Right atrium auricular region (tissue), 2 donors: ENCODE data around the gene STYXL2. TPM values are rescaled to one million over a fixed set of nuclear protein-coding genes. Genes with fewer than 3 reads are reported as not detected.

Experiments
- DNase-seq: peaks from one replicate; pipeline ENCODE4 v3.0.0-alpha.2; 2019; ENCODE audit warnings: low spot score
- H3K27ac ChIP-seq, 2 donors: fragments of 200-600 bp; sonication (generic); 1 replicate in 1 of 2; 2 replicates in 1 of 2; pipeline ENCODE4 v1.5.1; 2016 to 2019
- H3K27me3 ChIP-seq, 2 donors: fragments of 200-600 bp; sonication (generic); one replicate each; pipeline versions ENCODE4 v1.5.1 to v1.6.0; 2017 to 2019
- H3K36me3 ChIP-seq: fragments of 200-600 bp; sonication (generic); one replicate; pipeline ENCODE4 v1.5.1; 2016
- H3K4me1 ChIP-seq, 2 donors: fragments of 200-600 bp; sonication (generic); one replicate each; pipeline versions ENCODE4 v1.5.1 to v1.6.0; 2017 to 2019
- H3K4me3 ChIP-seq, 2 donors: fragments of 200-600 bp; sonication (generic); 1 replicate in 1 of 2; 2 replicates in 1 of 2; pipeline ENCODE4 v1.5.1; 2017 to 2019; ENCODE audit warnings: mild to moderate bottlenecking in 1 of 2, moderate library complexity in 1 of 2
- H3K9me3 ChIP-seq, 2 donors: fragments of 200-600 bp; sonication (generic); one replicate each; pipeline ENCODE4 v1.5.1; 2019
- total RNA-seq, 2 donors: library from RNA; depleted of rRNA; stranded (reverse); fragments of >200 nt; gene quantifications; one replicate each; pipeline ENCODE4 v1.1.0, GENCODE V29; 2016
- TF ChIP-seq, protein P1 (sequence below), 2 donors: fragments of 200-600 bp; sonication (generic); IDR thresholded peaks; one replicate each; pipeline ENCODE4 v1.5.1; 2019; ENCODE audit warnings: antibody characterized with exemption in 2 of 2

Gene STYXL2
- total RNA-seq, 2 donors from 2014 or later = 60.2 to 148 TPM

DNA sequence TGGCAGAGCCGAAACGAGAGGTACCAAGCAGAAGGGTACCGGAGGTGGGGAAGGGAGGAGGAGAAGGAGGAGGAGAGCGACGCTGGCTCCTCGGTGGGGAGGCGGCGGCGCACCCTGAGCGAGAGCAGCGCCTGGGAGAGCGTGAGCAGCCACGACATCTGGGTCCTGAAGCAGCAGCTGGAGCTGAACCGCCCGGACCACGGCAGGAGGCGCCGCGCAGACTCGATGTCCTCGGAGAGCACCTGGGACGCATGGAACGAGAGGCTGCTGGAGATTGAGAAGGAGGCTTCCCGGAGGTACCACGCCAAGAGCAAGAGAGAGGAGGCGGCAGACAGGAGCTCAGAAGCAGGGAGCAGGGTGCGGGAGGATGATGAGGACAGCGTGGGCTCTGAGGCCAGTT is 32.4 kb downstream of the STYXL2 start:
- TF ChIP-seq, protein P1, sequence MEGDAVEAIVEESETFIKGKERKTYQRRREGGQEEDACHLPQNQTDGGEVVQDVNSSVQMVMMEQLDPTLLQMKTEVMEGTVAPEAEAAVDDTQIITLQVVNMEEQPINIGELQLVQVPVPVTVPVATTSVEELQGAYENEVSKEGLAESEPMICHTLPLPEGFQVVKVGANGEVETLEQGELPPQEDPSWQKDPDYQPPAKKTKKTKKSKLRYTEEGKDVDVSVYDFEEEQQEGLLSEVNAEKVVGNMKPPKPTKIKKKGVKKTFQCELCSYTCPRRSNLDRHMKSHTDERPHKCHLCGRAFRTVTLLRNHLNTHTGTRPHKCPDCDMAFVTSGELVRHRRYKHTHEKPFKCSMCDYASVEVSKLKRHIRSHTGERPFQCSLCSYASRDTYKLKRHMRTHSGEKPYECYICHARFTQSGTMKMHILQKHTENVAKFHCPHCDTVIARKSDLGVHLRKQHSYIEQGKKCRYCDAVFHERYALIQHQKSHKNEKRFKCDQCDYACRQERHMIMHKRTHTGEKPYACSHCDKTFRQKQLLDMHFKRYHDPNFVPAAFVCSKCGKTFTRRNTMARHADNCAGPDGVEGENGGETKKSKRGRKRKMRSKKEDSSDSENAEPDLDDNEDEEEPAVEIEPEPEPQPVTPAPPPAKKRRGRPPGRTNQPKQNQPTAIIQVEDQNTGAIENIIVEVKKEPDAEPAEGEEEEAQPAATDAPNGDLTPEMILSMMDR (IDR thresholded peaks at IDR 0.05) = no peak
- H3K27me3 ChIP-seq = no peaks in the 10 kb centered on the region
- H3K4me1 ChIP-seq = peaks cover 0 to 4% of the 10 kb centered on the region in 2 donors
- DNase-seq = no peak
- H3K27ac ChIP-seq = no peak overlapping the region
- no peak overlapping the region for H3K4me3 ChIP-seq
- no peaks in the 10 kb centered on the region for H3K9me3 ChIP-seq
- peaks cover 75% of the 10 kb centered on the region for H3K36me3 ChIP-seq

DNA sequence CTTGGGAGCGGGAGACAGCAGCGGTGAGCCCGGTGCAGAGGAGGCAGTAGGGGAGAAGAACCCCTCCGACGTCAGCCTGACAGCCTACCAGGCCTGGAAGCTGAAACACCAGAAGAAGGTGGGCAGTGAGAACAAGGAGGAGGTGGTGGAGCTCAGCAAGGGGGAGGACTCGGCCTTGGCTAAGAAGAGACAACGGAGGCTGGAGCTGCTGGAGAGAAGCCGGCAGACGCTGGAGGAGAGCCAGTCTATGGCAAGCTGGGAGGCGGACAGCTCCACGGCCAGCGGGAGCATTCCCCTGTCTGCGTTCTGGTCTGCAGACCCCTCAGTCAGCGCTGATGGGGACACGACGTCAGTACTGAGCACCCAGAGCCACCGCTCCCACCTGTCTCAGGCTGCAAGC is 32.9 kb downstream of the STYXL2 start:
- Histone ChIP-seq H3K36me3 (peaks cover 70% of the 10 kb centered on the region), H3K4me1 (no peaks in the 10 kb centered on the region), H3K4me3 (no peak overlapping the region), H3K27me3 (no peaks in the 10 kb centered on the region), H3K27ac (no peak overlapping the region), H3K9me3 (no peaks in the 10 kb centered on the region)
- TF ChIP-seq, protein P1 (IDR thresholded peaks at IDR 0.05) = no peak
- DNase-seq = no peak

- H3K4me3 ChIP-seq = no peak overlapping the region
- no peaks in the 10 kb centered on the region for H3K4me1 ChIP-seq
- no peak overlapping the region for H3K27ac ChIP-seq
- TF ChIP-seq, protein P1 (IDR thresholded peaks at IDR 0.05) = no peak
- H3K27me3 ChIP-seq = no peaks in the 10 kb centered on the region
- no peak for DNase-seq
- no peaks in the 10 kb centered on the region for H3K9me3 ChIP-seq
- H3K36me3 ChIP-seq = peaks cover 69% of the 10 kb centered on the region
Measured at GRCh38 chr1:167127236-167127635, 33.4 kb downstream of the STYXL2 start.

- Histone ChIP-seq H3K4me1 (no peaks in the 10 kb centered on the region), H3K27me3 (no peaks in the 10 kb centered on the region), H3K9me3 (no peaks in the 10 kb centered on the region), H3K4me3 (no peak overlapping the region), H3K36me3 (peaks cover 64% of the 10 kb centered on the region), H3K27ac (no peak overlapping the region)
- no peak for DNase-seq
- TF ChIP-seq, protein P1 (IDR thresholded peaks at IDR 0.05) = no peak
Measured at GRCh38 chr1:167127661-167128060, 33.8 kb downstream of the STYXL2 start.

DNA sequence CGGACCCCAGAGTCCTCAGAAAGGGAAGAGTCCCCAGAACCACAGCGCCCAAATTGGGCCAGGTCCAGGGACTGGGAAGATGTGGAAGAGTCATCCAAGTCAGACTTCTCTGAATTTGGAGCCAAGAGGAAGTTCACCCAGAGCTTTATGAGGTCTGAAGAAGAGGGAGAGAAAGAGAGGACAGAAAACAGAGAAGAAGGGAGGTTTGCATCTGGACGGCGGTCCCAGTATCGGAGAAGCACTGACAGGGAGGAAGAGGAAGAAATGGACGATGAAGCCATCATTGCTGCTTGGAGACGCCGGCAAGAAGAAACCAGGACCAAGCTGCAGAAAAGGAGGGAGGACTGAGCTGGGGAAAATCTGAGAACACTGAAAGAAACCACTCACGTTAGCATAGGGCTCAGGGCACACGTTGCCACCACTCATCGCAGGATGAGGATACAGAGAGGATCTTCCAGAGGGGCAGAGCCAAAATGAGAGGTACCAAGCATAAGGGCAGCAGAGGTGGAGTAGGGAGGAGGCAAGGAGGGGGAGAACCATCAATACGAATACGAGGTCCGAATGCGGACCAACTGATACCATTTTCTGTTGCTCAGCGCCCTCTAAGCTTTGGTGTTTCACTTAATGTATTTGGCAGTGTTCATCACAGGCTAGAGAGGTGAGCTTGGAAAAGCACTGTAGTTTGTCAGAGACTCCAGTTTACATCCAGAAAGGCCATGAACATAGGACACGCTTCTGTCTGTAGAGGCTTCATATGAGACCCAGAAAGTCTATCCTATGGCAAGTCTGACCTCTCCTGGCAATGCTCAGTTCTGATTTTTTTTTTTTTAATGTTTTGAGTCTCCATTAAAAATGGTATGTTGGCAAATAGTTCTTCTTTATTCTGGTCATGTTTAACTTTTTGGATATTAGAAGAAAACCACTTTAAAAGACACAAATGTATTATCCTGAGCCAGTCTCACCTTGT is 34.7 kb downstream of the STYXL2 start:
- Histone ChIP-seq H3K27me3 (no peaks in the 10 kb centered on the region), H3K27ac (no peak overlapping the region), H3K4me1 (no peaks in the 10 kb centered on the region), H3K4me3 (no peak overlapping the region), H3K9me3 (no peaks in the 10 kb centered on the region), H3K36me3 (peaks cover 56% of the 10 kb centered on the region)
- TF ChIP-seq, protein P1 (IDR thresholded peaks at IDR 0.05) = peak in 1 of 2 donors; percentile 17
- DNase-seq = no peak
